GM12892 (cell line): ENCODE results near the gene SLC30A1.

Experiments used
- DNase-seq: peaks from one replicate; pipeline ENCODE4 v3.0.0; 2011; ENCODE audit not compliant: insufficient read length
- FAIRE-seq: peaks from 2 replicates; lab custom pipeline; 2011; peaks lifted over from hg19 to GRCh38; lab: Jason Lieb, UNC
- POLR2A ChIP-seq: IDR thresholded peaks from 2 replicates; pipeline ENCODE4 v1.6.1; 2011; ENCODE audit warnings: low read depth, low read length, control low read depth
- POLR2AphosphoS5 ChIP-seq: IDR thresholded peaks from 2 replicates; pipeline ENCODE4 v1.6.1; 2011; ENCODE audit warnings: low read depth, low read length, control low read depth
- TAF1 ChIP-seq: IDR thresholded peaks from 2 replicates; pipeline ENCODE4 v1.6.1; 2011; ENCODE audit warnings: low read depth, mild to moderate bottlenecking, control low read depth, low read length, borderline replicate concordance

The SLC30A1 gene

GRCh38 chr1:211605603-211606331 is 26.8 kb upstream of the SLC30A1 start:
- DNase-seq: no peak
- no peak for FAIRE-seq
- TF ChIP-seq POLR2AphosphoS5 (no peak), POLR2A (no peak), TAF1 (no peak)

- no peak for DNase-seq
- TF ChIP-seq POLR2AphosphoS5: no peak
- TF ChIP-seq POLR2A: no peak
- no peak for TF ChIP-seq TAF1
- no peak for FAIRE-seq
These were observed 26.1 kb upstream of the SLC30A1 start for GRCh38 chr1:211605034-211605433.

GRCh38 chr1:211604548-211604947 is 25.6 kb upstream of the SLC30A1 start:
- TF ChIP-seq POLR2AphosphoS5: no peak
- TF ChIP-seq POLR2A: no peak
- TF ChIP-seq TAF1: no peak
- DNase-seq (no peak), FAIRE-seq (no peak)

GRCh38 chr1:211603713-211604112 is 24.8 kb upstream of the SLC30A1 start:
- DNase-seq (no peak), FAIRE-seq (no peak)
- no peak for TF ChIP-seq POLR2A
- no peak for TF ChIP-seq POLR2AphosphoS5
- TF ChIP-seq TAF1: no peak

- no peak for DNase-seq
- FAIRE-seq: no peak
- TF ChIP-seq POLR2A (no peak), POLR2AphosphoS5 (no peak), TAF1 (no peak)
These were observed 24.3 kb upstream of the SLC30A1 start for GRCh38 chr1:211603191-211603701.

- TF ChIP-seq POLR2AphosphoS5 (no peak), POLR2A (no peak), TAF1 (no peak)
- DNase-seq (no peak), FAIRE-seq (no peak)
These were observed 23.2 kb upstream of the SLC30A1 start for GRCh38 chr1:211601982-211602670.

GRCh38 chr1:211601159-211601558 is 22.2 kb upstream of the SLC30A1 start:
- DNase-seq: no peak
- FAIRE-seq: no peak
- TF ChIP-seq POLR2A (no peak), POLR2AphosphoS5 (no peak), TAF1 (no peak)

- no peak for FAIRE-seq
- TF ChIP-seq POLR2A (no peak), POLR2AphosphoS5 (no peak), TAF1 (no peak)
- DNase-seq: no peak
These were observed 20.3 kb upstream of the SLC30A1 start for GRCh38 chr1:211599250-211599649.

GRCh38 chr1:211598514-211598913 is 19.6 kb upstream of the SLC30A1 start:
- TF ChIP-seq POLR2A: no peak
- no peak for TF ChIP-seq TAF1
- no peak for TF ChIP-seq POLR2AphosphoS5
- FAIRE-seq (no peak), DNase-seq (no peak)

GRCh38 chr1:211596418-211597181 is 17.6 kb upstream of the SLC30A1 start:
- TF ChIP-seq TAF1 (no peak), POLR2AphosphoS5 (no peak), POLR2A (no peak)
- DNase-seq (no peak), FAIRE-seq (no peak)

GRCh38 chr1:211595419-211595818 is 16.5 kb upstream of the SLC30A1 start:
- TF ChIP-seq POLR2AphosphoS5 (no peak), POLR2A (no peak)
- FAIRE-seq (no peak), DNase-seq (no peak)
